GM12878 (cell line): ENCODE measurements around the gene HSD3B2. TPM values are rescaled to one million over a fixed set of nuclear protein-coding genes. Genes with fewer than 3 reads are reported as not detected.
A peak's percentile ranks its signal among the peaks of the same experiment; 100 is the strongest.

Source experiments
- ATAC-seq: fragments of 200-7000 bp; cut with Tn5 transposase; 3 replicates; pipeline ENCODE4 v1.9.1; 2020; ENCODE audit warnings: mild to moderate bottlenecking, moderate library complexity
- Bru-seq: library from RNA; stranded (reverse); fragments of 400-500 nt; gene quantifications from one replicate; lab custom pipeline; 2021; lab: Mats Ljungman, UMichigan
- BruChase-seq, 2 experiments: library from RNA; stranded (reverse); fragments of 400-500 nt; gene quantifications; one replicate each; lab custom pipeline; 2021; lab: Mats Ljungman, UMichigan
- BruUV-seq: library from RNA; stranded (reverse); fragments of 400-500 nt; replicated peaks from 2 replicates; lab custom pipeline; 2021; lab: Mats Ljungman, UMichigan
- CTCF ChIA-PET: fragments of 300-600 bp; sonication (Branson Sonifier 250); formaldehyde crosslinking; extraction: SDS; loops from one replicate; lab custom pipeline; 2021; ENCODE audit warnings: inconsistent platforms; lab: Yijun Ruan, JAX
- POLR2A ChIA-PET: fragments of 350-600 bp; formaldehyde crosslinking; extraction: SDS; loops from one replicate; lab custom pipeline; 2021; ENCODE audit warnings: inconsistent platforms; lab: Charles Lee
- RAD21 ChIA-PET: fragments of 300-600 bp; sonication (Branson Sonifier 250); formaldehyde crosslinking; loops from one replicate; lab custom pipeline; 2023; ENCODE audit warnings: antibody characterized with exemption; ENCODE audit not compliant: unreplicated experiment; lab: Charles Lee
- SMC1A ChIA-PET: fragments of 300-600 bp; sonication (Branson Sonifier 250); formaldehyde crosslinking; loops from one replicate; lab custom pipeline; 2023; ENCODE audit not compliant: unreplicated experiment, uncharacterized antibody; lab: Charles Lee
- DNase-seq: peaks from one replicate; pipeline ENCODE4 v3.0.0-alpha.2; 2011; ENCODE audit warnings: low read depth, low spot score
- FAIRE-seq: peaks from 3 replicates; lab custom pipeline; 2011; peaks lifted over from hg19 to GRCh38; lab: Jason Lieb, UNC
- H2AFZ ChIP-seq: 2 replicates; pipeline ENCODE4 v1.6.0; 2011; ENCODE audit warnings: low read depth, low read length, control low read depth; ENCODE audit not compliant: control insufficient read depth
- H3K27ac ChIP-seq: 2 replicates; pipeline ENCODE4 v1.5.1; 2011; ENCODE audit warnings: control low read depth; ENCODE audit not compliant: control insufficient read depth, insufficient read depth
- H3K27me3 ChIP-seq, 2 experiments: replicated peaks in 1 of 2; 2 replicates each; pipeline versions ENCODE4 v1.6.0 to v1.6.1; 2011; ENCODE audit warnings: low read length in 1 of 2; ENCODE audit not compliant: control insufficient read depth in 2 of 2, insufficient read depth in 2 of 2
- H3K36me3 ChIP-seq, 2 experiments: 2 replicates each; pipeline ENCODE4 v1.5.1; 2011; ENCODE audit warnings: low read length in 1 of 2; ENCODE audit not compliant: control insufficient read depth in 2 of 2, insufficient read depth in 2 of 2
- H3K4me1 ChIP-seq: 2 replicates; pipeline ENCODE4 v1.6.1; 2011; ENCODE audit warnings: mild to moderate bottlenecking, low read length, moderate library complexity, mixed read lengths; ENCODE audit not compliant: control insufficient read depth, insufficient read depth
- H3K4me2 ChIP-seq: 2 replicates; pipeline ENCODE4 v1.6.0; 2011; ENCODE audit warnings: control low read depth; ENCODE audit not compliant: control insufficient read depth, insufficient read depth
- H3K4me3 ChIP-seq: fragments of 200-600 bp; sonication (generic); 2 replicates; pipeline ENCODE4 v1.5.1; 2016
- H3K79me2 ChIP-seq: 2 replicates; pipeline ENCODE4 v1.6.0; 2011; ENCODE audit warnings: low read length; ENCODE audit not compliant: control insufficient read depth, insufficient read depth
- H3K9ac ChIP-seq: 2 replicates; pipeline ENCODE4 v1.8.0; 2011; ENCODE audit warnings: low read length, control low read depth, mixed read lengths; ENCODE audit not compliant: control insufficient read depth, insufficient read depth
- H3K9me3 ChIP-seq: replicated peaks from 3 replicates; pipeline ENCODE4 v1.5.1; 2011; ENCODE audit warnings: mild to moderate bottlenecking, low read length; ENCODE audit not compliant: control insufficient read depth, insufficient read depth
- H4K20me1 ChIP-seq: 2 replicates; pipeline ENCODE4 v1.6.0; 2011; ENCODE audit not compliant: control insufficient read depth, insufficient read depth
- CREB1 ChIP-seq: IDR thresholded peaks from 2 replicates; pipeline ENCODE4 v1.6.1; 2012; ENCODE audit warnings: low read depth, mild to moderate bottlenecking, inconsistent platforms
- EGR1 ChIP-seq, 2 experiments: IDR thresholded peaks; 1 replicate in 1 of 2; 2 replicates in 1 of 2; pipeline ENCODE4 v1.6.1; 2011 to 2012; ENCODE audit warnings: low read depth in 2 of 2, low read length in 2 of 2, borderline replicate concordance in 1 of 2, mild to moderate bottlenecking in 1 of 2, moderate library complexity in 1 of 2
- MTA3 ChIP-seq: IDR thresholded peaks from 2 replicates; pipeline ENCODE4 v1.6.1; 2012; ENCODE audit warnings: low read length, inconsistent platforms, borderline replicate concordance
- NR2C1 ChIP-seq: fragments of 450-650 bp; IDR thresholded peaks from 2 replicates; pipeline ENCODE4 v1.6.1; 2017; ENCODE audit warnings: antibody characterized with exemption, mild to moderate bottlenecking, moderate library complexity
- NRF1 ChIP-seq: conservative IDR thresholded peaks from 2 replicates; pipeline ENCODE4 v1.6.1; 2011; ENCODE audit warnings: mild to moderate bottlenecking, low read depth, low read length, improper control_type of control experiment
- SREBF1 ChIP-seq: IDR thresholded peaks from 2 replicates; pipeline ENCODE4 v1.6.1; 2012; ENCODE audit warnings: mild to moderate bottlenecking, low read length
- TARDBP ChIP-seq: IDR thresholded peaks from 2 replicates; pipeline ENCODE4 v1.6.1; 2016; ENCODE audit warnings: borderline replicate concordance
- WGBS: methylation state at CpG from one replicate; pipeline ENCODE4 v1.1.6; 2016; ENCODE audit warnings: low lambda C conversion rate; ENCODE audit not compliant: insufficient replicate concordance, insufficient coverage; ENCODE audit errors: missing lambda C conversion rate; 5-methylcytosine and 5-hydroxymethylcytosine counted together
- in situ Hi-C: fragments of 300-500 bp; cut with MboI; formaldehyde crosslinking; loops from 9 replicates; pipeline ENCODE4 v1.14.3; 2018; ENCODE audit warnings: mixed read lengths
- intact Hi-C: fragments of 100-400 bp; cut with micrococcal nuclease; formaldehyde crosslinking; loops from one replicate; pipeline ENCODE4 v1.14.2; 2022; ENCODE audit not compliant: unreplicated experiment
- long read RNA-seq, 2 experiments: library from polyadenylated mRNA; unstranded; transcript quantifications; one replicate each; pipeline ENCODE4 v2.0.0, GENCODE V29; 2019 to 2020
- polyA minus RNA-seq, 3 experiments: library from RNA; depleted of rRNA, polyadenylated mRNA; stranded (reverse); fragments of >200 nt; gene quantifications; 2 replicates each; pipeline ENCODE4 v1.2.3, GENCODE V29; 2011
- polyA plus RNA-seq, 11 experiments: library from polyadenylated mRNA; depleted of rRNA in 4 of 11; unstranded in 6 of 11; stranded (reverse) in 5 of 11; fragments of >200 nt; fragmentation: Nextera tagmentation in 4 of 11; fragmentation: Illumina TruSeq in 1 of 11; extraction: Ambion mirVana in 4 of 11; extraction: Trizol in 1 of 11; gene quantifications; 1 replicate in 1 of 11; 2 replicates in 10 of 11; pipeline versions ENCODE4 v1.2.1 to v1.2.3, GENCODE V29; 2011 to 2016; ENCODE audit warnings: inconsistent platforms in 2 of 11, missing spikeins in 2 of 11, low read depth in 1 of 11
- total RNA-seq, 4 experiments: library from RNA; depleted of rRNA in 3 of 4; stranded (reverse); fragments of >200 nt in 3 of 4; fragmentation: Illumina TruSeq in 1 of 4; extraction: Trizol in 1 of 4; gene quantifications; 2 replicates each; pipeline versions ENCODE4 v1.2.1 to v1.2.3, GENCODE V29; 2013 to 2021
- TF ChIP-seq, protein P1 (sequence below): IDR thresholded peaks from 2 replicates; pipeline ENCODE4 v1.6.1; 2012; ENCODE audit warnings: low read depth, low read length, improper control_type of control experiment
- TF ChIP-seq, protein P2 (sequence below): fragments of 150-350 bp; IDR thresholded peaks from 2 replicates; pipeline ENCODE4 v1.6.1; 2016; ENCODE audit warnings: low read depth, low read length
- TF ChIP-seq, protein P3 (sequence below): fragments of 450-650 bp; IDR thresholded peaks from 2 replicates; pipeline ENCODE4 v1.6.1; 2016; ENCODE audit warnings: mild to moderate bottlenecking
- TF ChIP-seq, protein P4 (sequence below): fragments of 450-650 bp; IDR thresholded peaks from 2 replicates; pipeline ENCODE4 v1.6.1; 2017; ENCODE audit warnings: mild to moderate bottlenecking, low read depth, inconsistent platforms; ENCODE audit not compliant: poor library complexity, severe bottlenecking
- TF ChIP-seq, protein P5 (sequence below): IDR thresholded peaks from 2 replicates; pipeline ENCODE4 v1.6.1; 2011; ENCODE audit warnings: low read depth, mild to moderate bottlenecking, low read length, moderate library complexity, borderline replicate concordance; ENCODE audit errors: extremely low read depth

HSD3B2 gene
- total RNA-seq (2013; cell fraction: nucleolus; rRNA removed) = not detected in 2 replicates
- total RNA-seq (2014; rRNA removed) = not detected in 2 replicates
- total RNA-seq (2014; rRNA removed; fragmentation: Illumina TruSeq; extraction: Trizol) = not detected in 2 replicates
- total RNA-seq (2021) = 0.45 and 0.56 TPM in 2 replicates
- polyA plus RNA-seq (2011; ENCODE audit: low read depth) = not detected
- polyA plus RNA-seq (2011; rRNA removed) = not detected in 2 replicates
- not detected in 2 replicates for polyA plus RNA-seq (2011; cell fraction: cytosol; rRNA removed)
- polyA plus RNA-seq (2011; cell fraction: nucleus; rRNA removed) = not detected in 2 replicates
- not detected in 2 replicates for polyA plus RNA-seq (2012)
- polyA plus RNA-seq (2014; fragmentation: Illumina TruSeq; extraction: Trizol) = not detected in 2 replicates
- not detected for polyA plus RNA-seq (2014; fragmentation: Nextera tagmentation; extraction: Ambion mirVana)
- not detected in 2 replicates for polyA plus RNA-seq (2014; rRNA removed)
- not detected for polyA plus RNA-seq (2016; fragmentation: Nextera tagmentation; extraction: Ambion mirVana)
- not detected in 2 replicates for polyA minus RNA-seq (2011; rRNA and poly(A)+ RNA removed)
- polyA minus RNA-seq (2011; cell fraction: cytosol; rRNA and poly(A)+ RNA removed) = not detected in 2 replicates
- polyA minus RNA-seq (2011; cell fraction: nucleus; rRNA and poly(A)+ RNA removed) = not detected in 2 replicates
- not detected for Bru-seq, nascent RNA
- BruChase-seq, experiment 1, labeled RNA remaining after a 6-hour chase = percentile 14 among the genes with signal in this experiment
- percentile 9 among the genes with signal in this experiment for BruChase-seq, experiment 2, labeled RNA remaining after a 2-hour chase
- long read RNA-seq, experiment 1 = 0 reads
- long read RNA-seq, experiment 2 = 0 reads

DNA sequence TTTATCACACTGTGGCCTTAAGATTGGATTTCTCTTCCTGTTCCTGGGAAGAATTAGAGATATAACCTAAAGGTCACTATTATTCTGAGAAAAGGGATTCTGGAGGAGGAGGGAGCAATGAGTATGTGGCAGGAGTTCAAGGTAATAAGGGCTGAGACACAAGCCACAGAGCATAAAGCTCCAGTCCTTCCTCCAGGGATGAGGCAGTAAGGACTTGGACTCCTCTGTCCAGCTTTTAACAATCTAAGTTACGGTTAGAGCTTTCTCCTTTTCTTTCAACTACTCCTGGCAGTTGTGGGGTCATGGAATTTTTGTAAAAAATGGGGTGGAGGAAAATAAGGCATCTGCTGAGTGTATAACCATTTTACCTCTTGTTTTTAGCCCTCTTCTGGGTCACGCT, at the start of gene HSD3B2:
Gene HSD3B2 (plus strand): TSS at position 201 of the 400 bp plus-strand sequence. CDS start 270 bp downstream, outside the sequence.
- POLR2A ChIA-PET = no interaction called here
- intact Hi-C loops (no loop called here), in situ Hi-C loops (no loop called here)
- Histone ChIP-seq H4K20me1 (no peaks in the 10 kb centered on the region), H2AFZ (no peak within 1 kb of the TSS), H3K9ac (no peak within 1 kb of the TSS), H3K36me3 (no peaks in the 10 kb centered on the region), H3K4me1 (no peaks in the 10 kb centered on the region), H3K27ac (no peak within 1 kb of the TSS), H3K27me3 (peaks cover 0 to 2% of the 10 kb centered on the region in 2 experiments; a peak in 1 of 4 replicates), H3K9me3 (no peaks in the 10 kb centered on the region), H3K4me3 (no peak within 1 kb of the TSS), H3K4me2 (no peak within 1 kb of the TSS), H3K79me2 (no peaks in the 10 kb centered on the region)
- SMC1A ChIA-PET = interaction anchor here (0.6 kb wide), 1 partner anchor 90 kb away, joined by 3 read pairs; no protein-coding TSS in a partner anchor
- 45% methylated on average over 2 of the region's 2 CpGs for WGBS
- CTCF ChIA-PET = no interaction called here
- ATAC-seq (no peak), DNase-seq (no peak), FAIRE-seq (no peak)
- BruUV-seq = no TSS peak
- RAD21 ChIA-PET = no interaction called here
- TF ChIP-seq, protein P1, sequence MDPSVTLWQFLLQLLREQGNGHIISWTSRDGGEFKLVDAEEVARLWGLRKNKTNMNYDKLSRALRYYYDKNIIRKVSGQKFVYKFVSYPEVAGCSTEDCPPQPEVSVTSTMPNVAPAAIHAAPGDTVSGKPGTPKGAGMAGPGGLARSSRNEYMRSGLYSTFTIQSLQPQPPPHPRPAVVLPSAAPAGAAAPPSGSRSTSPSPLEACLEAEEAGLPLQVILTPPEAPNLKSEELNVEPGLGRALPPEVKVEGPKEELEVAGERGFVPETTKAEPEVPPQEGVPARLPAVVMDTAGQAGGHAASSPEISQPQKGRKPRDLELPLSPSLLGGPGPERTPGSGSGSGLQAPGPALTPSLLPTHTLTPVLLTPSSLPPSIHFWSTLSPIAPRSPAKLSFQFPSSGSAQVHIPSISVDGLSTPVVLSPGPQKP = no peak
- TF ChIP-seq, protein P2, sequence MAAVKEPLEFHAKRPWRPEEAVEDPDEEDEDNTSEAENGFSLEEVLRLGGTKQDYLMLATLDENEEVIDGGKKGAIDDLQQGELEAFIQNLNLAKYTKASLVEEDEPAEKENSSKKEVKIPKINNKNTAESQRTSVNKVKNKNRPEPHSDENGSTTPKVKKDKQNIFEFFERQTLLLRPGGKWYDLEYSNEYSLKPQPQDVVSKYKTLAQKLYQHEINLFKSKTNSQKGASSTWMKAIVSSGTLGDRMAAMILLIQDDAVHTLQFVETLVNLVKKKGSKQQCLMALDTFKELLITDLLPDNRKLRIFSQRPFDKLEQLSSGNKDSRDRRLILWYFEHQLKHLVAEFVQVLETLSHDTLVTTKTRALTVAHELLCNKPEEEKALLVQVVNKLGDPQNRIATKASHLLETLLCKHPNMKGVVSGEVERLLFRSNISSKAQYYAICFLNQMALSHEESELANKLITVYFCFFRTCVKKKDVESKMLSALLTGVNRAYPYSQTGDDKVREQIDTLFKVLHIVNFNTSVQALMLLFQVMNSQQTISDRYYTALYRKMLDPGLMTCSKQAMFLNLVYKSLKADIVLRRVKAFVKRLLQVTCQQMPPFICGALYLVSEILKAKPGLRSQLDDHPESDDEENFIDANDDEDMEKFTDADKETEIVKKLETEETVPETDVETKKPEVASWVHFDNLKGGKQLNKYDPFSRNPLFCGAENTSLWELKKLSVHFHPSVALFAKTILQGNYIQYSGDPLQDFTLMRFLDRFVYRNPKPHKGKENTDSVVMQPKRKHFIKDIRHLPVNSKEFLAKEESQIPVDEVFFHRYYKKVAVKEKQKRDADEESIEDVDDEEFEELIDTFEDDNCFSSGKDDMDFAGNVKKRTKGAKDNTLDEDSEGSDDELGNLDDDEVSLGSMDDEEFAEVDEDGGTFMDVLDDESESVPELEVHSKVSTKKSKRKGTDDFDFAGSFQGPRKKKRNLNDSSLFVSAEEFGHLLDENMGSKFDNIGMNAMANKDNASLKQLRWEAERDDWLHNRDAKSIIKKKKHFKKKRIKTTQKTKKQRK = no peak
- TF ChIP-seq, protein P3, sequence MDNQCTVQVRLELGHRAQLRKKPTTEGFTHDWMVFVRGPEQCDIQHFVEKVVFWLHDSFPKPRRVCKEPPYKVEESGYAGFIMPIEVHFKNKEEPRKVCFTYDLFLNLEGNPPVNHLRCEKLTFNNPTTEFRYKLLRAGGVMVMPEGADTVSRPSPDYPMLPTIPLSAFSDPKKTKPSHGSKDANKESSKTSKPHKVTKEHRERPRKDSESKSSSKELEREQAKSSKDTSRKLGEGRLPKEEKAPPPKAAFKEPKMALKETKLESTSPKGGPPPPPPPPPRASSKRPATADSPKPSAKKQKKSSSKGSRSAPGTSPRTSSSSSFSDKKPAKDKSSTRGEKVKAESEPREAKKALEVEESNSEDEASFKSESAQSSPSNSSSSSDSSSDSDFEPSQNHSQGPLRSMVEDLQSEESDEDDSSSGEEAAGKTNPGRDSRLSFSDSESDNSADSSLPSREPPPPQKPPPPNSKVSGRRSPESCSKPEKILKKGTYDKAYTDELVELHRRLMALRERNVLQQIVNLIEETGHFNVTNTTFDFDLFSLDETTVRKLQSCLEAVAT = no peak
- TF ChIP-seq TARDBP (no peak), NR2C1 (no peak), EGR1 (IDR thresholded peaks at IDR 0.05; ENCODE audit: borderline replicate concordance in 1 of 2, low read depth in 2 of 2, low read length in 2 of 2) (no peak), MTA3 (no peak), CREB1 (no peak), SREBF1 (no peak), NRF1 (no peak)
- TF ChIP-seq, protein P4, sequence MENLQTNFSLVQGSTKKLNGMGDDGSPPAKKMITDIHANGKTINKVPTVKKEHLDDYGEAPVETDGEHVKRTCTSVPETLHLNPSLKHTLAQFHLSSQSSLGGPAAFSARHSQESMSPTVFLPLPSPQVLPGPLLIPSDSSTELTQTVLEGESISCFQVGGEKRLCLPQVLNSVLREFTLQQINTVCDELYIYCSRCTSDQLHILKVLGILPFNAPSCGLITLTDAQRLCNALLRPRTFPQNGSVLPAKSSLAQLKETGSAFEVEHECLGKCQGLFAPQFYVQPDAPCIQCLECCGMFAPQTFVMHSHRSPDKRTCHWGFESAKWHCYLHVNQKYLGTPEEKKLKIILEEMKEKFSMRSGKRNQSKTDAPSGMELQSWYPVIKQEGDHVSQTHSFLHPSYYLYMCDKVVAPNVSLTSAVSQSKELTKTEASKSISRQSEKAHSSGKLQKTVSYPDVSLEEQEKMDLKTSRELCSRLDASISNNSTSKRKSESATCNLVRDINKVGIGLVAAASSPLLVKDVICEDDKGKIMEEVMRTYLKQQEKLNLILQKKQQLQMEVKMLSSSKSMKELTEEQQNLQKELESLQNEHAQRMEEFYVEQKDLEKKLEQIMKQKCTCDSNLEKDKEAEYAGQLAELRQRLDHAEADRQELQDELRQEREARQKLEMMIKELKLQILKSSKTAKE = no peak
- TF ChIP-seq, protein P5, sequence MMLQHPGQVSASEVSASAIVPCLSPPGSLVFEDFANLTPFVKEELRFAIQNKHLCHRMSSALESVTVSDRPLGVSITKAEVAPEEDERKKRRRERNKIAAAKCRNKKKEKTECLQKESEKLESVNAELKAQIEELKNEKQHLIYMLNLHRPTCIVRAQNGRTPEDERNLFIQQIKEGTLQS = no peak
